Parathyroid adenoma (tissue), 2 donors: Measurements from ENCODE around the gene MYL12B.
"Not testable (repeated sequence)": the region's sequence is repeated elsewhere in the genome, so short reads cannot be mapped to it uniquely, and the experiment has no call there.

ENCODE experiments used
- H2AFZ ChIP-seq: fragments of 300-600 bp; sonication (generic); one replicate; pipeline ENCODE4 v1.7.0; 2017; ENCODE audit warnings: antibody characterized with exemption, mild to moderate bottlenecking
- H3K27ac ChIP-seq: fragments of 300-600 bp; sonication (generic); one replicate; pipeline ENCODE4 v1.7.0; 2017
- H3K27me3 ChIP-seq: fragments of 300-600 bp; sonication (generic); one replicate; pipeline ENCODE4 v1.7.0; 2017; ENCODE audit warnings: low read length; ENCODE audit not compliant: control insufficient read depth, insufficient read depth
- H3K36me3 ChIP-seq: fragments of 300-600 bp; sonication (generic); one replicate; pipeline ENCODE4 v1.7.0; 2017; ENCODE audit warnings: low read length; ENCODE audit not compliant: control insufficient read depth, insufficient read depth
- H3K4me1 ChIP-seq: fragments of 300-600 bp; sonication (generic); one replicate; pipeline ENCODE4 v1.7.0; 2017; ENCODE audit warnings: control low read depth
- H3K4me2 ChIP-seq: fragments of 300-600 bp; sonication (generic); one replicate; pipeline ENCODE4 v1.7.0; 2017; ENCODE audit warnings: low read length
- H3K4me3 ChIP-seq: fragments of 300-600 bp; sonication (generic); one replicate; pipeline ENCODE4 v1.7.0; 2017; ENCODE audit warnings: low read depth, low read length
- H3K79me2 ChIP-seq: fragments of 300-600 bp; sonication (generic); one replicate; pipeline ENCODE4 v1.7.0; 2017; ENCODE audit warnings: control low read depth
- H3K9ac ChIP-seq: fragments of 300-600 bp; sonication (generic); one replicate; pipeline ENCODE4 v1.7.0; 2017; ENCODE audit warnings: mild to moderate bottlenecking
- H3K9me3 ChIP-seq: fragments of 300-600 bp; sonication (generic); one replicate; pipeline ENCODE4 v1.7.0; 2017; ENCODE audit warnings: low read length; ENCODE audit not compliant: control insufficient read depth
- CTCF ChIP-seq: fragments of 300-600 bp; sonication (generic); IDR thresholded peaks from one replicate; pipeline ENCODE4 v1.7.0; 2017; ENCODE audit warnings: antibody characterized with exemption, mild to moderate bottlenecking
- donor health status: primary hyperparathyroidism.

Gene MYL12B

GRCh38 chr18:3269241-3269913 lies 7.4 kb downstream of the MYL12B start:
- H3K4me3 ChIP-seq, result no peak overlapping the region
- no peaks in the 10 kb centered on the region for H3K9me3 ChIP-seq
- H3K4me2 ChIP-seq, result no peak overlapping the region
- H3K27ac ChIP-seq, result no peak overlapping the region
- no peak overlapping the region for H3K9ac ChIP-seq
- H3K27me3 ChIP-seq, result no peaks in the 10 kb centered on the region
- TF ChIP-seq CTCF, result no peak
- H3K36me3 ChIP-seq, result no peaks in the 10 kb centered on the region
- H3K79me2 ChIP-seq, result peaks cover 52% of the 10 kb centered on the region
- no peak overlapping the region for H2AFZ ChIP-seq
- H3K4me1 ChIP-seq, result peaks cover 42% of the 10 kb centered on the region

GRCh38 chr18:3269914-3270299 lies 8.0 kb downstream of the MYL12B start:
- Histone ChIP-seq H3K4me3 (no peak overlapping the region), H3K9me3 (no peaks in the 10 kb centered on the region), H3K27ac (no peak overlapping the region), H3K27me3 (no peaks in the 10 kb centered on the region), H3K36me3 (no peaks in the 10 kb centered on the region), H3K79me2 (peaks cover 47% of the 10 kb centered on the region), H3K9ac (no peak overlapping the region), H2AFZ (no peak overlapping the region), H3K4me2 (no peak overlapping the region), H3K4me1 (peaks cover 42% of the 10 kb centered on the region)
- no peak for TF ChIP-seq CTCF

GRCh38 chr18:3273042-3273441 lies 11.1 kb downstream of the MYL12B start:
- no peaks in the 10 kb centered on the region for H3K9me3 ChIP-seq
- H2AFZ ChIP-seq, result no peak overlapping the region
- TF ChIP-seq CTCF, result no peak
- no peaks in the 10 kb centered on the region for H3K27me3 ChIP-seq
- H3K27ac ChIP-seq, result no peak overlapping the region
- no peaks in the 10 kb centered on the region for H3K36me3 ChIP-seq
- no peak overlapping the region for H3K4me2 ChIP-seq
- no peak overlapping the region for H3K4me3 ChIP-seq
- peaks cover 26% of the 10 kb centered on the region for H3K4me1 ChIP-seq
- no peak overlapping the region for H3K9ac ChIP-seq
- peaks cover 26% of the 10 kb centered on the region for H3K79me2 ChIP-seq

GRCh38 chr18:3277643-3278213 lies 15.8 kb downstream of the MYL12B start:
- H3K4me1 ChIP-seq, H3K4me3 ChIP-seq, H3K27ac ChIP-seq, H3K79me2 ChIP-seq, H3K27me3 ChIP-seq, H3K4me2 ChIP-seq, H3K9ac ChIP-seq, H3K9me3 ChIP-seq, H2AFZ ChIP-seq, H3K36me3 ChIP-seq: not testable (repeated sequence)

GRCh38 chr18:3279201-3280185 lies 17.6 kb downstream of the MYL12B start:
- H3K4me1 ChIP-seq, result peaks cover 9% of the 10 kb centered on the region
- TF ChIP-seq CTCF, result no peak
- no peak overlapping the region for H3K4me2 ChIP-seq
- no peak overlapping the region for H3K27ac ChIP-seq
- H3K79me2 ChIP-seq, result no peaks in the 10 kb centered on the region
- H3K9me3 ChIP-seq, result no peaks in the 10 kb centered on the region
- H3K36me3 ChIP-seq, result no peaks in the 10 kb centered on the region
- H3K9ac ChIP-seq, result no peak overlapping the region
- no peaks in the 10 kb centered on the region for H3K27me3 ChIP-seq
- no peak overlapping the region for H3K4me3 ChIP-seq
- no peak overlapping the region for H2AFZ ChIP-seq
